Activated CD8-positive, alpha-beta memory T cell treated with anti-CD3 and anti-CD28 coated beads, Interleukin-2, amount 50 U/mL, for 4 hours (primary cell): Measurements from ENCODE around the gene WRAP73.

Source experiments
- DNase-seq: peaks from one replicate; pipeline ENCODE4 v3.0.0-alpha.2; 2020

The WRAP73 gene

GRCh38 chr1:3681898-3682806 lies 32.2 kb upstream of the WRAP73 start:
- DNase-seq: no peak

GRCh38 chr1:3681231-3681897 lies 31.5 kb upstream of the WRAP73 start:
- DNase-seq: no peak

GRCh38 chr1:3680488-3681230 lies 30.8 kb upstream of the WRAP73 start:
- no peak for DNase-seq

GRCh38 chr1:3679799-3680453 lies 30.0 kb upstream of the WRAP73 start:
- no peak for DNase-seq

- DNase-seq: no peak
These were observed 29.2 kb upstream of the WRAP73 start for GRCh38 chr1:3679098-3679555.

- DNase-seq: no peak
These were observed 28.6 kb upstream of the WRAP73 start for GRCh38 chr1:3678361-3679097.

GRCh38 chr1:3677484-3677883 lies 27.6 kb upstream of the WRAP73 start:
- DNase-seq: no peak

- DNase-seq: no peak
These were observed 26.9 kb upstream of the WRAP73 start for GRCh38 chr1:3676581-3677470.

- no peak for DNase-seq
These were observed 25.5 kb upstream of the WRAP73 start for GRCh38 chr1:3675436-3675835.

GRCh38 chr1:3674100-3675094 lies 24.5 kb upstream of the WRAP73 start:
- no peak for DNase-seq

- DNase-seq: no peak
These were observed 23.6 kb upstream of the WRAP73 start for GRCh38 chr1:3673381-3674099.

- DNase-seq: no peak
These were observed 23.1 kb upstream of the WRAP73 start for GRCh38 chr1:3672971-3673361.

GRCh38 chr1:3672231-3672970 lies 22.5 kb upstream of the WRAP73 start:
- no peak for DNase-seq

- DNase-seq: no peak
These were observed 21.7 kb upstream of the WRAP73 start for GRCh38 chr1:3671371-3672180.

- DNase-seq: no peak
These were observed 20.9 kb upstream of the WRAP73 start for GRCh38 chr1:3670823-3671265.

- no peak for DNase-seq
These were observed 20.1 kb upstream of the WRAP73 start for GRCh38 chr1:3669971-3670431.

GRCh38 chr1:3669421-3669821 lies 19.5 kb upstream of the WRAP73 start:
- no peak for DNase-seq
